ENCODE data around the gene PRKAG3.
"Not testable (repeated sequence)": the region's sequence is repeated elsewhere in the genome, so short reads cannot be mapped to it uniquely, and the experiment has no call there.

The PRKAG3 gene

GRCh38 chr2:218780851-218781690, 50.5 kb downstream of the PRKAG3 start:
- TF ChIP-seq CTCF (IDR thresholded peaks at IDR 0.05; ENCODE audit: insufficient read depth, missing control alignments): no peak
- FAIRE-seq: no peak

GRCh38 chr2:218780046-218780445, 51.6 kb downstream of the PRKAG3 start:
- TF ChIP-seq CTCF (IDR thresholded peaks at IDR 0.05; ENCODE audit: insufficient read depth, missing control alignments): no peak
- FAIRE-seq (no peak), DNase-seq (ENCODE audit: insufficient read length, low spot score) (no peak)

More at GRCh38 chr2:218780851-218781690, 50.5 kb downstream of the PRKAG3 start:
- no peak for DNase-seq (ENCODE audit: insufficient read length, low spot score)

GRCh38 chr2:218777276-218777990, 54.2 kb downstream of the PRKAG3 start:
- no peak for DNase-seq (ENCODE audit: insufficient read length, low spot score)
- no peak for FAIRE-seq
- no peak for TF ChIP-seq CTCF (IDR thresholded peaks at IDR 0.05; ENCODE audit: insufficient read depth, missing control alignments)

GRCh38 chr2:218776488-218776887, 55.1 kb downstream of the PRKAG3 start:
- no peak for DNase-seq (ENCODE audit: insufficient read length, low spot score)
- no peak for FAIRE-seq
- no peak for TF ChIP-seq CTCF (IDR thresholded peaks at IDR 0.05; ENCODE audit: insufficient read depth, missing control alignments)

- DNase-seq (ENCODE audit: insufficient read length, low spot score): no peak
- no peak for FAIRE-seq
- no peak for TF ChIP-seq CTCF (IDR thresholded peaks at IDR 0.05; ENCODE audit: insufficient read depth, missing control alignments)
Measured at GRCh38 chr2:218773881-218774280, 57.7 kb downstream of the PRKAG3 start.

GRCh38 chr2:218772759-218773158, 58.8 kb downstream of the PRKAG3 start:
- DNase-seq (ENCODE audit: insufficient read length, low spot score); FAIRE-seq: not testable (repeated sequence)

Data from D721Med (cell line).